ENCODE data around the gene CCDC15. TPM values are rescaled to one million over a fixed set of nuclear protein-coding genes. Genes with fewer than 3 reads are reported as not detected.

The CCDC15 gene
- total RNA-seq, 1 experiment from 2014 or later, result 1.2 TPM

DNA sequence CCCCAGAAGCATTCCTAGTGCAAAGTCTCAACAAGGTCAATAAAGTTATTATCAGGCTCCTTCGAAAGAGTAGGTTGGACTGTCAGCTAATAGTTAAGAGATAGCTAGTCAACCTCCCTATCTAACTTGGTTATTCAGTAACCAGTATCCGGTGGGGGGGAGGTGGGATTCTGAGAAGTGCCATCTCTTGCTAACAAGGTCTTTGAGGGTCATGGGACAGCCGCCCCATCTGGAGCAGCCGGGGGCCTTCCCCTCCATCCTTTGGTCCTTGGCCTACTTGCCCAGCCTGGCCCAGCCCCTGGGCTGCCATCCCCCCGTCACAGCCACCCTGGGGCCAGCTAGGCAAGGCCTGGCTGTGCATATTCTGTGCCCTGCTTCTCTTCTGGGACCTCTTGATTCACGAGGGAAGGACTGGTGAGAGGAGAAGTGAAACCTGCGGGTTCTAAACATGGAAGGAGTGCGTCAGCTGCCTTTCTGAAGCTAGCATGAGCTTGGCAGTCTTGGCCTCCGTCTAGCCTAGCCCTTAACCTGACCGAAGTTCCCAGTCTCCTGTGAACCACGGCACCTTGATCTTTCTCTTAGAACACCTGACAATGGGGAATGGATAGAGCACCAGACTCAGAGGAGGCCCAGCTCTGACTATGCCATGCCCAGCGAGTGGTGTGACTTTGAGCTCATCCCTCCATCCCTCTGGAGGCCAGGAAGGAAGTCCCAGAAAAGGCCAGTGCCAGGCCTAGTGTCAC lies 118.4 kb downstream of the CCDC15 start:
- in situ Hi-C loops (cut with HindIII; ENCODE audit: low pct_unique_long_range_greater_than_20kb, low sequenced_read_pairs), result no loop called here
- DNase-seq (ENCODE audit: low read depth, low spot score), result no peak

DNA sequence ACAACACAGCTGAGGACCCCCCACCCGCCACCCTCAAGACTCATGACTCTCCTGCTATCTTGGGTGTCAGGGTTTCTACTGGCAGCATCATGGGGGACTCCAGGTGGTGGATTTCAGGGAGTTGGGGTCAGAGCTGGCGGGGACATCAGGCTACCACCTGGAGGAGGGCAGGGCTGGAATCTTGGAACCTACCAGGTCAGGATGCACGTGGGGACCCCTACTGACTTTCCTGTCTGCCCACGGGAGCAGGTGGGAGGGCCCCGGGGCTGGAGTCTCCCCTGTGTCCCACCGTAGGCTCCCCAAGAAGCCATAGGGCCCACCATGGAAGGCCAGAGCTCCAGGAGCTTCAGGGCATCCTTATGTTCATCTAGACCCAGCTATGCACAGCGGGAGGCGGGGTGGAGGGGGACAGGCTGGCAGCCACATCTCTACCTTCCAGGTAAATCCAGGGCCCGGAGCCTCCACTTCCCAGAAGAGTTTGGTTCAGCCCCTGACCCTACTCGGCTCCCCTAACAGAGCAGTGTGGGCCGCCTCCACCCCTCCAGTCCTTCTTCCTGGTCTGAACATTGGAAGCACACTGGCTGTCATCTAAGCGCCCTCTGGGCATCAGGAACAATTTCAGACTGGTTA lies 119.1 kb downstream of the CCDC15 start:
- in situ Hi-C loops (cut with HindIII; ENCODE audit: low pct_unique_long_range_greater_than_20kb, low sequenced_read_pairs), result no loop called here
- DNase-seq (ENCODE audit: low read depth, low spot score), result no peak

DNA sequence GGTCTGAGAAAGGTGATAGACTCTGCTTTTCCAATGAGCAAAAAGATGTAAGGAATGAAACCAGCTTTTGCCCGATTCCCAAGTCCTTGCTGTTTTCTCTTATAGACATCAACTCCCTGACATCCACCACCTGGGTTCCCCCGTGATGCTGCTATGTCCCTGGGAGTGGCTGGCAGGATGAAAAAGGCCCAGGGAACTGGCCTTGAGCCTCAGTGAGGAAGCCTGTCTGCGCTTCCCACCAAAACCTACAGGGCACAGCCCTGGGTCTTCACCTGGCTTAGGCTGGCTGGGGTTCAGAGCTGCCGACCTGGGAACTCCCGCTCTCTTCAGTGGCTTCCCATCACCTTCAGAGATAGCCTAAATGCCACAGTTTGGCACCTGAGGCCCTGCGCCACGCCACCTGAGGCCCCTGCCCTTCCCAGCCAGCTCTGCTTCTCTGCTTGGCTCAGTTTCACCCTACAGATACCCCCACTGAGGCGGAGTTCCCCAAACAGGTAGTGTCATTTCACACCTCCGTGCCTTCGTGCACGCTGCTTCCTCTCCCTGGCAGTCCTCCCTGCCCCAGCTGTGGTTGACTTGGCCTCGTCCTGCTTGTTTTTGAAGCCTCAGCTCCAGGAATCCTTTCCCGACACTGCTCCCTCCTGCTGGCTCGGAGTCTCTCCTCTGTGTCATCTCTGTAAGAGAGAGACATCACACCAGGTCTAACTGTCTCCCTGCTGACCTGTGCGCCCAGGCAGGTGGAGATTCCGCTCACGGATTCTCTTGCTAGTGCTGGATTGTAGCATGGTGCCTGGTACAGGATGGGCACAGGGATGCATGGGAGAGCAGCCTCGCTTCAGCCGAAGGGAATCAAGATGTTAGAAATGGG lies 119.8 kb downstream of the CCDC15 start:
- no peak for DNase-seq (ENCODE audit: low read depth, low spot score)
- in situ Hi-C loops (cut with HindIII; ENCODE audit: low pct_unique_long_range_greater_than_20kb, low sequenced_read_pairs), result no loop called here

DNA sequence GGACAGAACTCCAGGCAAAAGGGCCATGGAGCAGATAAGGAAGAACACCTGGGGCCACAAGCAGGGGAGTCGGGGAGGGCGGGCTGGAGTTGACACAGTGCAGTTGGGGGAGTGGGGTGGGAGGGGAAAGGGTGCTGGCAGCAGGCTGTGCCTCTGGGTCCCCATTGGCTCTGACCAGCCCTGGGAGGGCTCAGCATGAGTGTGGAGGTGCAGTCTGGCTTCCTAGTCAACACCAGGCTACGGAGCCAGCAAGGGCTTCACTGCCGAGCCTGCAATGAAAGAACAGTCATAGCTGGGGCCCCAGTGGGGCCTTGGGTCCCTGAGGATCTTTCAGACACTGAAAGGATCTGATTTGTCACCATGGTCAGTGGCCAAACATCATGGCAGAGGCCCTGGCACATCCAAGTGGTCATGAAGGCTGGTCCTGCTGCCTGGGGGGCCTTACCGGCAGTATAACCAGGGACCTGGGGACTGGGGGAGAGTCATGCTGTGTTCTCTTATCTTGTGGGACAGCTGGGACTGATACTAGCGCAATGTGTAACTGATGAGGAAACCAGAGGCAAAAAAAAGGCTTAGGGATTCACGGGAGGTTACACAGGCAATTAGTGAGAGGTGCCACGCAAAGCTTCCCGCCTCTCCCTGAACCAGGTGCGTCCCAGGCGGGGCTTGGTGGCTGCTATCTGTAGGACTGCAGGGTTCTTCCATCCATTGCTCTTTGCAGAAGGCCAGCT lies 120.7 kb downstream of the CCDC15 start:
- DNase-seq (ENCODE audit: low read depth, low spot score), result no peak
- in situ Hi-C loops (cut with HindIII; ENCODE audit: low pct_unique_long_range_greater_than_20kb, low sequenced_read_pairs), result no loop called here

DNA sequence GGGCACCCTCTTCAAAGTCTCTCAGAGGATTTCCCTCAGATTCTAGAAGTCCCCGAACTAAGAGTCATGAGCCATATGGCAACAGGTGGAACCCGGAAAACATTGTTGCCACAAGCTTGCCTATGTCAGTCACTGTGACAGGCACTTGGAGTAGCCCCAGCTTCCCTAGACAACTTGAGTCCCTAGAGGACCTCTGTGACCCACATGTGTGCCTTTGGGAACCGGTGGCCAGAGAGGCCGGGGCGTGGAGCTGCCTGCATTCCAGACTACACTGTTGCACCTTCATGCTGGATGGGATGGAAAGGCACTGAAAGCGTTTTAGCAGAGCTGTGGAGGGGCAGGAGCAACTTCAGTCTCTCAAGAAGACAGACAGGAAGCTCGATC lies 121.2 kb downstream of the CCDC15 start:
- in situ Hi-C loops (cut with HindIII; ENCODE audit: low pct_unique_long_range_greater_than_20kb, low sequenced_read_pairs), result no loop called here
- no peak for DNase-seq (ENCODE audit: low read depth, low spot score)

DNA sequence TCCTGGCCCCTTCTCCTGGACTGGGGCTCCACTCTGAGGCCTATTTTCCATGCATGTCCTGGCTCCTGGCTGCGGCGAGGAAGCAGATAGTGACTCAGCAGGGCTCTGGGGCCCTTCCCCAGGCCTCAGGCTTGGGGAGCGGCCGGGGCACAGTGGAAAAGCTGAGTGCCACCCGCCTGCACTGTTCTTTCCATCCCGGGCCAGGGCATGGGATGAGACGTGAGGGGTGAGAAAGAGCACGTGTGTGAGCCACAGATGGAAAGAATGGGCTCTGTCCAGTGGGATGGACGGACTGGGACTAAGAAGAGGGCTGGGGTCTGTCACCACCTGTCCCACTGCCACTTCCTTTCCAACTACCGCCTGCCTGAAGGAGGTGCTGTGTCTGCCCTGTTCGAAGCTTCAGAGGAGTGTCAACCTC lies 121.9 kb downstream of the CCDC15 start:
- DNase-seq (ENCODE audit: low read depth, low spot score), result no peak
- in situ Hi-C loops (cut with HindIII; ENCODE audit: low pct_unique_long_range_greater_than_20kb, low sequenced_read_pairs), result no loop called here

DNA sequence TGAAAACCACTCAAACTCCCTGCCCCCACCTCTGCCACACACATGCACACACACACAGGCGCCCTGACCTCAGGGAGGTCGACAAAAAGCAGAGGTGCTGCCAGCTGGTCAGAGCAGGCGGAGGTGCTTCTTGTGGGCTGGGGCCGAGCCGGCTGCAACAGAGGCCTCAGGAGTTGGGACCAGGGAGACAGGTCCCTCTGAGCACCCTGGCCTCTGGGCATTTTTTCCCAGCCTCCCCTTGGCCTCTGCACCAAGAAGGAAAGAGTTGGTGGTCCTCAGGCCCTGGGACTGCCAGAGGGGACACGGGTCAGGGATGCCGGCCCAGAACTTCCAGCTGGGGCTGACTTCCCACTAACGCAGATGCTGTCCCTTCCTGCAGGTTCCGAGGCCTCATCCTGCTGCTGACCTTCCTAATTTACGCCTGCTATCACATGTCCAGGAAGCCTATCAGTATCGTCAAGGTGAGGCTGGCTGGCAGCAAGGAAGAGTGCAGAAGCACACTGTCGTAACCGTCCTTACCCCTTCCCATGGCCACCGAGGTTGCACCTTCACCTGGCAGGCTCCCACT lies 122.5 kb downstream of the CCDC15 start:
- in situ Hi-C loops (cut with HindIII; ENCODE audit: low pct_unique_long_range_greater_than_20kb, low sequenced_read_pairs), result no loop called here
- DNase-seq (ENCODE audit: low read depth, low spot score), result no peak

DNA sequence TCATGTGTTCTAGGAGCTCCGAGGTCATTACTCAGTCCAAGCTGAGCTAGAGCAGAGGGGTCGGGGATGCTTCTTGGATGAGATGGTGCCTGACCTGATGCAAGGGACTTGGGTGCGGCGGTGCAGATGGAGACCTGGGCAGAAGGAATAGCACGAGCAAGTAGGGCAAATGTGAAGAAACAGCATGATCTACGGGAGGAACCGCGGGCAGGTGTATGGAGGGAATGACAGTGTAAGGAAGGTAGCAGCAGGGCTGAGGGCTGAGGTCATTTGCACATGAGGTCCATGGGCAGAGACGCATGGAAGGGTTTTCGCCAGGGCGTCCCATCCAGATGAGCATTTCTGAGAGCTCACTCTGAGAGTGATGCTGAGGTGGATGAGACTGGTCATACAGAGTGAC lies 124.0 kb downstream of the CCDC15 start:
- in situ Hi-C loops (cut with HindIII; ENCODE audit: low pct_unique_long_range_greater_than_20kb, low sequenced_read_pairs), result no loop called here
- DNase-seq (ENCODE audit: low read depth, low spot score), result no peak

DNA sequence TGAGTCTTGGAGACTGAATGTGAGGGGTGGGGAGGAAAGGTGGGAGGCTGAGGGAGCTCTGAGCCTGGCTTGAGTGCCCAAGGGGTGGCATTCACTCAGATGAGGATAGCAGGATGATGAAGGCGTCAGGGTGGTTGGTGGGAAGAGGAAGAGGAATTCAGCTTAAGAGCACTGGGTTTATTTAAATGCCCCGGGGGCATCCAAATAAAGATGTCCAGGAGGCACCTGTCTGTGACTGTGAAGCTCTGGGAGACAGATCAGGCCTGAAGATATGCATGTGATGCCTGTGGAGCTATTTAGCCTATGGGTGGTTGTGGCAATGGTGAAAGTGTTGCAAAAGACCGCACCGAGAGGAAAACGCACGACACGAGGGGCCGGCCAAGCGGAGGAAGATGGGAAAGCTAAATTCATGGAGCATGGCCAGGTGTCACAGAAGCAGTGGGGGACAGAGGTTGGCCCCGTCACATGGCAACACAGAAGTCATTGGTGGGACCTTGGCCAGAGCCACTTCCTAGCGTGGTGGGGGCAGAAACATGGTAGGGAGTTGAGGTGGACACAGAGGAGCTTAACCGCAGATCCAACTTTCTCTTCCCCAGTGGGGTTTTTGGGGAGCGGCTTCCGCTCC lies 124.6 kb downstream of the CCDC15 start:
- no peak for DNase-seq (ENCODE audit: low read depth, low spot score)
- in situ Hi-C loops (cut with HindIII; ENCODE audit: low pct_unique_long_range_greater_than_20kb, low sequenced_read_pairs), result no loop called here

DNA sequence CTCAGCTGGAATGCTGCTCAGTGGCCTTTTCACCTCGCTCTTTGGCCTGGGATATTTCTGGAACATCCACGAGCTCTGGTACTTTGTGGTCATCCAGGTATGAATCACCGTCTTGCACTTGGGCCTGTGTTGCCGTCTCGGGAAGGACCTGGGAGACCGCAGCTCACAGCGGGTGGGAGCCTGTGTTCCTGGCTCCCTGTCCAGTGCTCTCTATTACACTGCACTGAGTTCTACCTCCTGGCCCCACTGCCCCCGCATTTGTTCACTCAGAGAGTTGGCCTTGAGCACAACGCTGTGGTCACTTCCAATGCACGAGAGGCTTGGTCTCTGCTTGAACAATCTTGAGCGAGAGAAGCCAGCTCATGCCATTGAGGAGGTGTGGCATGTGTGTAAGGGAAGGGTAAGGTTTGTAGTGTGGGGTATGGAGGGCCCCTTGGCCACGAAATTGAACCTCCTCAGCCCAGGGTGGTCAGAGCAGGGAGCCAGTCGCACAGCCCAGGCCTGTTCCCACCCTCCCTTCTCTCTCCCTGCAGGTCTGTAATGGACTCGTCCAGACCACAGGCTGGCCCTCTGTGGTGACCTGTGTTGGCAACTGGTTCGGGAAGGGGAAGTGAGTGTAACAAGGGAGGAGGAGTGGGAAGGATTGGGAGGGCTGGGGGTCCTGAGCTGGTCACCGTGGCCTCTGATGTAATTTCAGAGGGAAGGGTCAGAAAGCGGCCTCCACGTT lies 125.3 kb downstream of the CCDC15 start:
- in situ Hi-C loops (cut with HindIII; ENCODE audit: low pct_unique_long_range_greater_than_20kb, low sequenced_read_pairs), result no loop called here
- DNase-seq (ENCODE audit: low read depth, low spot score), result no peak

DNA sequence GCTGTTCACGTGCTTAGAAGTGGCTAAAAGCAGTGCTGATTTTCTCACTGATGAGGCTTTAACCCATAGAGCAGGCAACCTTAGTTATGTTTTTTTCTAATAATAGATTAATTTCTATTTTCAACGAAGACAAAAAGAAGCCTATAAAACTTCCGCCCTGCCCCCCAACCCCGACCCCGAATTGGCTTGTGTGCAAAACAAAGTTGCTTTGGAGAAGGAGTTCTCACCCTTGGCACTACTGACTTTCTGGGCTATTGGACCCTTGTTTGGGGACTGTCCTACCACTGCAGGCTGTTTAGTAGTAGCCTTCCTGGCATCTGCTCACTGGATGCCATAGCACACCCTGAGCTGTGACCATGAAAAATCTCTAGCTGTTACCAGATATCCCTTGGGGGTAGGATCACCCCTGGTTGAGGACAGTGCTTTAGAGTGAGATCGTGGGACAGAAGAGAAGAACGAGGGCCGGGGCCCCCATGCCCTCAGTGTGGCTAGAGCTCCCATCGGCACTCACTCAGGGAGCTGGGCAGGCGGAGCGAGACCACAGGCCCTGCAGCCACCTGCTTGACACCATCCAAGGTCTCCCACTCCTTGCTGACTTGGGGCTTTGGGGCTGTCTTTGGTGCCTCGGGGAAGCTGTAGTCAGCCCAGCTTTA lies 126.0 kb downstream of the CCDC15 start:
- DNase-seq (ENCODE audit: low read depth, low spot score), result no peak
- in situ Hi-C loops (cut with HindIII; ENCODE audit: low pct_unique_long_range_greater_than_20kb, low sequenced_read_pairs), result no loop called here

DNA sequence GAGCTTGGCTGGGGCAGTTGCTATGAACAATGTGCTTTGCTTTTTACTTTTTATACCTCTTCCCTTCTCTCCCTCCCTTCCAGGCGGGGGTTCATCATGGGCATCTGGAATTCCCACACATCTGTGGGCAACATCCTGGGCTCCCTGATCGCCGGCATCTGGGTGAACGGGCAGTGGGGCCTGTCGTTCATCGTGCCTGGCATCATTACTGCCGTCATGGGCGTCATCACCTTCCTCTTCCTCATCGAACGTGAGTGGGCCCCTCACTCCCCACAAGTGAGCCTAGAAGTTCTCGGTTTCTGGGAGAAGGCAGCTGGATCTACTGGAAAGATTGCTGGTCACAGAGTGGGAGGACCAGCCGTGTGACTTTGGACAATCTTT lies 126.5 kb downstream of the CCDC15 start:
- in situ Hi-C loops (cut with HindIII; ENCODE audit: low pct_unique_long_range_greater_than_20kb, low sequenced_read_pairs), result no loop called here

DNA sequence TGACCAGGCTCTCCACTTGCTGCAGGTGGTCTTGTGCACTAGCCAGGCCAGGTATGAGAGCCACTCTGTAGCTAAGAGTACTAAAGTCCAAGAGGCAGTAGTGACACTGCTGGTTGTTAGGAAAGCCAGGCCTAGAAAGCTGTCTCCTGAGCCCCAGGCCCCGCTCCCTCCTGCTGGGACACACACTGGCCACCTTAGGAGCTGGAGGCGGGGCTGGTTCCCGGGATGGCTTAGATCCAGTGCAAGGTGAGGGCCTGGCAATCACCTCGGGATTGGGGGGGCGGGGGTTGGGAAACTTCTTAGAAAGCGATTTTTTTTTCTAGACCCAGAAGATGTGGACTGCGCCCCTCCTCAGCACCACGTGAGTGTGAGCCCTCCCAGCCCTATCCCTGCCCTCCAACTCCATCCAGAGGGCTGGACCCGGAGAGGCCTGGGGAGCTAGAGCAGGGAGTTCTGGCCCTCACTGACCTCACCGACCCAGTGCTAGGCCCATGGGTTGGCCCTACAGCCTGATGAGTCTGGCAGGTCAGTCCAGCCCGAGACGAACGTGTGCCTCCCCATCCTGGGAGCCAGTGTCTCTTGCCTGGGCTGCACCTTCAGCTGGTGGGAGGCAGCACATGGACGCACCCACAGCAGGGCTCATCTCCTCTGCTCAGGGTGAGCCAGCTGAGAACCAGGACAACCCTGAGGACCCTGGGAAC lies 127.2 kb downstream of the CCDC15 start:
- DNase-seq (ENCODE audit: low read depth, low spot score), result no peak
- in situ Hi-C loops (cut with HindIII; ENCODE audit: low pct_unique_long_range_greater_than_20kb, low sequenced_read_pairs), result no loop called here

More for the DNA sequence above, 126.5 kb downstream of the CCDC15 start:
- DNase-seq (ENCODE audit: low read depth, low spot score), result no peak

DNA sequence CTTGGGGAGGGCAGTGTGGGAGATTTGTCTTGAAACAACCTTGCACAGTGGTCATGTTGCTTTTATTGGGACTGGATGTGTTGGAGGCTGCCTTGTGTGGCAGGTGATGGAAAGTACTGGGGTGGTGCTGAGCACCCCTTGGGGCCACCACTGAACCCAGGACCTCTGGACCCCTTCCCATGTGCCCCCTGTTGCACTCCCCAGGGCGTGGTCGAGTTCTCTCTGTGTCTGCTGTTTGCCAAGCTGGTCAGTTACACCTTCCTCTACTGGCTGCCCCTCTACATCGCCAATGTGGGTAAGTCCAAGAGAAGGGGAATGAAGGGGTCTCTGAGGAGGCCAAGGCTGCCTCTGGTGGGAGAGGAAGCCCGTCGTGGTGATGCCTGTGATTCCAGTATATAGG lies 128.0 kb downstream of the CCDC15 start:
- in situ Hi-C loops (cut with HindIII; ENCODE audit: low pct_unique_long_range_greater_than_20kb, low sequenced_read_pairs), result no loop called here
- no peak for DNase-seq (ENCODE audit: low read depth, low spot score)

DNA sequence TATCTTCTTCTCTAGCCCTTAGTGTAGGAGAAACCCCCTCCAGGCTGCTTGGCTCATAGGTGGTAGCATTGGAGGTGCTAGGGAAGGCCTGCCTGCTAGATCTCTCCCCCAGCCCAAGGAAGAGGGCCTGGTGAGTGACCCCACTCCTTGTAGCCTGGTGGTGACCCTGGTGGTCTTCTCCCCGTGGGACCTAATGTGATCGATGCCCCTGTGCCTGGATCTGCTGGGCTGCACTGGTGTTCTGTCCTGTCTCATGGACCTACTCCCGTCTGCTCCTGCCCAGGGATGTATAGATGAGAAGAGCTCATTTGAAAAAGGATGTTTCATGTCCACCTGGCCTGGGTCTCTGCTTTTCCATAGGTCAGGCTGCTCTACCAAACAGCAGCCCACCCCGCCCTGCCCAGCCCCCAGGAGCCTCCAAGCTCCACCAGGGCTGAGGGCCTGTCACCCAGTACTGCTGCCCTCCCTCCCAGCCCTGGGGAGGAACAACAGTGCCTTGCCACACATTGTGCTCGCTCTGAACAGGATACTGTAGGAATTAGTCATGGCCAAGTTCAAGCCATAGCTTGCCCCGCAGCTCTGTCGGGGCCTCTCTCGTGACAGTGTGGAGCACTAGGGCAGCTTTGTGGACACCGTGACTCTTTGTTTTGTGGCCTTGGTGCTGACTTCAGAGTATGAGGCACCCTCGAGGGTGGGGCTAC lies 128.8 kb downstream of the CCDC15 start:
- DNase-seq (ENCODE audit: low read depth, low spot score), result peak; percentile 61
- in situ Hi-C loops (cut with HindIII; ENCODE audit: low pct_unique_long_range_greater_than_20kb, low sequenced_read_pairs), result no loop called here

All from SK-MEL-5 (cell line).